ENCODE results near the gene SCMH1.

- TF ChIP-seq CTCF (IDR thresholded peaks at IDR 0.05) (no peak), POLR2A (IDR thresholded peaks at IDR 0.05) (no peak)
These were observed 133.3 kb downstream of the SCMH1 start for GRCh38 chr1:41108696-41109275.
